Heart left ventricle (tissue), 13 donors: ENCODE results near the gene HSD17B8.

ENCODE experiments used
- CTCF ChIP-seq, 12 donors: fragments of 200-600 bp; sonication (generic) in 4 of 12; IDR thresholded peaks; one replicate each; pipeline versions ENCODE4 v1.5.0 to v1.8.0; 2018 to 2022; ENCODE audit warnings: antibody characterized with exemption in 12 of 12, mild to moderate bottlenecking in 5 of 12
- POLR2A ChIP-seq, 2 donors: fragments of 450-650 bp; IDR thresholded peaks; one replicate each; pipeline ENCODE4 v1.6.1; 2017; ENCODE audit warnings: antibody characterized with exemption in 2 of 2, mild to moderate bottlenecking in 2 of 2, moderate library complexity in 2 of 2
- donor health status: ischemic (EF 13 %, LVEDD 7.1; RV severe dilation, severe dysfunction).
- donor health status: DM: no; HTN: yes; CAD: no.
- donor health status: DM: no; HTN: no; CAD: no.
- donor health status: ischemic (EF 25% LVEDD 6.9; RV normal size, moderate dysfunction).
- donor health status: ischemic (EF 25% LVEDD 5.7; RV mildly dilated, moderate dysfunction).
- donor health status: ischemic (EF 35%, LVEDD 5.7; RV mildly dilated, moderate dysfunction).
- donor health status: nonischemic (EF 11% LVEDD 7.7; RV severe dilation, severe dysfunction).
- donor health status: DM: yes; HTN: yes; CAD: no.
- donor health status: PGD.
- donor health status: ischemic (EF 29% LVEDD 5.4; RV normal size, mild dysfunction).
- donor health status: nonischemic (EF 23%, LVEDD 6.1; RV moderate dilation, normal function).

GRCh38 chr6:33198159-33198852 lies 6.1 kb upstream of the HSD17B8 start:
- TF ChIP-seq POLR2A (IDR thresholded peaks at IDR 0.05) (no peak), CTCF (IDR thresholded peaks at IDR 0.05) (no peak)
